ENCODE results near the gene FOXK1. TPM values are rescaled to one million over a fixed set of nuclear protein-coding genes. Genes with fewer than 3 reads are reported as not detected.
A peak's percentile ranks its signal among the peaks of the same experiment; 100 is the strongest.

The FOXK1 gene
- total and polyA plus RNA-seq, 2 of the 13 experiments (the other 11 are each of a cell fraction or from before 2014, with no cell fraction given): 4.6 to 8.8 TPM

DNA sequence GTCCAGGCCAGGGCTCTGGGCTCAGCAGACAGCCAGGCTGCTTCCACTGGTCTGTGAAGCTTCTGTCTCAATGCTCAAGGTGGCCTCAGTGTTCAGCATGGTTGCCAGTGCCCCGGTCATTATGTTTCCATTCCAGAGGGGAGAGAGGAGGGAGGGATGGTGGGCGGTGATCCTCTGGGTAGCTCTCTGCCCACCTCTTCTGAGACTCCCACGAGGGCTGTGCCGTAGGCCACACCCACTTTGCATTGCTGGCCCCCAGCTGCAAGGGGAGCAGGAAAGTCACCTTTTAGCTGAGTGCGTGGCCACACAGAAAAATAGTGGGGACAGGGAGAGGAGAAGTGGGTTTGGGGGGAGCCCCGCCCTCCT lies 42.5 kb downstream of the FOXK1 start:
- Histone ChIP-seq H3K27ac (ENCODE audit: extremely low read length, insufficient read depth, low read length) (peak overlapping the region; percentile 75), H2AFZ (ENCODE audit: low read length) (no peak overlapping the region), H3K9ac (ENCODE audit: insufficient read depth, low read depth, low read length) (peak overlapping the region; percentile 73), H3K4me1 (ENCODE audit: insufficient read depth, low read length) (peaks cover 28% of the 10 kb centered on the region), H3K79me2 (ENCODE audit: insufficient read depth, low read length) (peaks cover 72% of the 10 kb centered on the region), H3K4me2 (ENCODE audit: low read depth, low read length) (peak overlapping the region; percentile 95), H3K27me3 (ENCODE audit: control insufficient read depth in 1 of 2, insufficient read depth in 2 of 2, low read length in 2 of 2) (no peaks in the 10 kb centered on the region), H3K4me3 (replicated peaks in 1 of 3; ENCODE audit: insufficient read depth in 1 of 3, low read depth in 2 of 3, low read length in 3 of 3) (peak overlapping the region; percentile 65 to 74 (median 71)), H4K20me1 (ENCODE audit: insufficient read depth, low read length) (peaks cover 44% of the 10 kb centered on the region; the same call in 1 of the 2 replicates), H3K36me3 (replicated peaks in 1 of 2; ENCODE audit: control insufficient read depth in 1 of 2, insufficient read depth in 2 of 2, low read length in 2 of 2) (peaks cover 8 to 32% of the 10 kb centered on the region in 2 experiments; a peak in 4 of 5 replicates), H3K9me3 (ENCODE audit: low read length) (no peaks in the 10 kb centered on the region)
- POLR2A ChIA-PET: interaction anchor here (0.8 to 2.5 kb wide), 9 partner anchors 8 to 83 kb away, joined by 3 to 11 read pairs (median 5); partner anchors contain the start of gene AP5Z1
- BruUV-seq (replicated peaks): TSS peak; percentile 91
- DNase-seq (ENCODE audit: low spot score): peak; percentile 58
- ATAC-seq: peak; percentile 73
- intact Hi-C loops (cut with micrococcal nuclease; ENCODE audit: unreplicated experiment) (no loop called here), in situ Hi-C loops (cut with HindIII; ENCODE audit: extremely low pct_ligation_motif_present, low pct_unique_long_range_greater_than_20kb) (no loop called here)
- 0% methylated on average over 1 of the region's 6 CpGs for WGBS (ENCODE audit: low lambda C conversion rate)
- peak; percentile 57 for FAIRE-seq
- CTCF ChIA-PET (ENCODE audit: low intra/inter-chr PET ratio, low total read pairs): no interaction called here
- no peak for TF ChIP-seq ZNF383 (CRISPR knock-in tag; IDR thresholded peaks at IDR 0.05; ENCODE audit: borderline replicate concordance)
- TF ChIP-seq ZNF569 (CRISPR knock-in tag; IDR thresholded peaks at IDR 0.05; ENCODE audit: borderline replicate concordance): no peak
- TF ChIP-seq, protein P1, sequence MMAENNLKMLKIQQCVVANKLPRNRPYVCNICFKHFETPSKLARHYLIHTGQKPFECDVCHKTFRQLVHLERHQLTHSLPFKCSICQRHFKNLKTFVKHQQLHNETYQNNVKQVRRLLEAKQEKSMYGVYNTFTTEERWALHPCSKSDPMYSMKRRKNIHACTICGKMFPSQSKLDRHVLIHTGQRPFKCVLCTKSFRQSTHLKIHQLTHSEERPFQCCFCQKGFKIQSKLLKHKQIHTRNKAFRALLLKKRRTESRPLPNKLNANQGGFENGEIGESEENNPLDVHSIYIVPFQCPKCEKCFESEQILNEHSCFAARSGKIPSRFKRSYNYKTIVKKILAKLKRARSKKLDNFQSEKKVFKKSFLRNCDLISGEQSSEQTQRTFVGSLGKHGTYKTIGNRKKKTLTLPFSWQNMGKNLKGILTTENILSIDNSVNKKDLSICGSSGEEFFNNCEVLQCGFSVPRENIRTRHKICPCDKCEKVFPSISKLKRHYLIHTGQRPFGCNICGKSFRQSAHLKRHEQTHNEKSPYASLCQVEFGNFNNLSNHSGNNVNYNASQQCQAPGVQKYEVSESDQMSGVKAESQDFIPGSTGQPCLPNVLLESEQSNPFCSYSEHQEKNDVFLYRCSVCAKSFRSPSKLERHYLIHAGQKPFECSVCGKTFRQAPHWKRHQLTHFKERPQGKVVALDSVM (CRISPR knock-in tag; IDR thresholded peaks at IDR 0.05): no peak
- TF ChIP-seq, protein P2, sequence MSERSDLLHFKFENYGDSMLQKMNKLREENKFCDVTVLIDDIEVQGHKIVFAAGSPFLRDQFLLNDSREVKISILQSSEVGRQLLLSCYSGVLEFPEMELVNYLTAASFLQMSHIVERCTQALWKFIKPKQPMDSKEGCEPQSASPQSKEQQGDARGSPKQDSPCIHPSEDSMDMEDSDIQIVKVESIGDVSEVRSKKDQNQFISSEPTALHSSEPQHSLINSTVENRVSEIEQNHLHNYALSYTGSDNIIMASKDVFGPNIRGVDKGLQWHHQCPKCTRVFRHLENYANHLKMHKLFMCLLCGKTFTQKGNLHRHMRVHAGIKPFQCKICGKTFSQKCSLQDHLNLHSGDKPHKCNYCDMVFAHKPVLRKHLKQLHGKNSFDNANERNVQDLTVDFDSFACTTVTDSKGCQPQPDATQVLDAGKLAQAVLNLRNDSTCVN (CRISPR knock-in tag; IDR thresholded peaks at IDR 0.05; ENCODE audit: borderline replicate concordance): no peak
- no peak for TF ChIP-seq CREB1 (IDR thresholded peaks at IDR 0.05)
- no peak for TF ChIP-seq CREB1 (CRISPR knock-in tag; IDR thresholded peaks at IDR 0.05)
- TF ChIP-seq TARDBP (CRISPR knock-in tag; IDR thresholded peaks at IDR 0.05): no peak
- TF ChIP-seq, protein P3, sequence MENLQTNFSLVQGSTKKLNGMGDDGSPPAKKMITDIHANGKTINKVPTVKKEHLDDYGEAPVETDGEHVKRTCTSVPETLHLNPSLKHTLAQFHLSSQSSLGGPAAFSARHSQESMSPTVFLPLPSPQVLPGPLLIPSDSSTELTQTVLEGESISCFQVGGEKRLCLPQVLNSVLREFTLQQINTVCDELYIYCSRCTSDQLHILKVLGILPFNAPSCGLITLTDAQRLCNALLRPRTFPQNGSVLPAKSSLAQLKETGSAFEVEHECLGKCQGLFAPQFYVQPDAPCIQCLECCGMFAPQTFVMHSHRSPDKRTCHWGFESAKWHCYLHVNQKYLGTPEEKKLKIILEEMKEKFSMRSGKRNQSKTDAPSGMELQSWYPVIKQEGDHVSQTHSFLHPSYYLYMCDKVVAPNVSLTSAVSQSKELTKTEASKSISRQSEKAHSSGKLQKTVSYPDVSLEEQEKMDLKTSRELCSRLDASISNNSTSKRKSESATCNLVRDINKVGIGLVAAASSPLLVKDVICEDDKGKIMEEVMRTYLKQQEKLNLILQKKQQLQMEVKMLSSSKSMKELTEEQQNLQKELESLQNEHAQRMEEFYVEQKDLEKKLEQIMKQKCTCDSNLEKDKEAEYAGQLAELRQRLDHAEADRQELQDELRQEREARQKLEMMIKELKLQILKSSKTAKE (CRISPR knock-in tag; IDR thresholded peaks at IDR 0.05; ENCODE audit: borderline replicate concordance): no peak
- TF ChIP-seq NR2F2 (IDR thresholded peaks at IDR 0.05; ENCODE audit: borderline replicate concordance, low read depth): 0 out of 2 replicates have a peak, but pooled peaks have one; percentile 47
- TF ChIP-seq ZNF792 (CRISPR knock-in tag; IDR thresholded peaks at IDR 0.05): no peak
- TF ChIP-seq FOSL2 (CRISPR knock-in tag; IDR thresholded peaks at IDR 0.05): 0 out of 2 replicates have a peak, but pooled peaks have one; percentile 6
- TF ChIP-seq, protein P4, sequence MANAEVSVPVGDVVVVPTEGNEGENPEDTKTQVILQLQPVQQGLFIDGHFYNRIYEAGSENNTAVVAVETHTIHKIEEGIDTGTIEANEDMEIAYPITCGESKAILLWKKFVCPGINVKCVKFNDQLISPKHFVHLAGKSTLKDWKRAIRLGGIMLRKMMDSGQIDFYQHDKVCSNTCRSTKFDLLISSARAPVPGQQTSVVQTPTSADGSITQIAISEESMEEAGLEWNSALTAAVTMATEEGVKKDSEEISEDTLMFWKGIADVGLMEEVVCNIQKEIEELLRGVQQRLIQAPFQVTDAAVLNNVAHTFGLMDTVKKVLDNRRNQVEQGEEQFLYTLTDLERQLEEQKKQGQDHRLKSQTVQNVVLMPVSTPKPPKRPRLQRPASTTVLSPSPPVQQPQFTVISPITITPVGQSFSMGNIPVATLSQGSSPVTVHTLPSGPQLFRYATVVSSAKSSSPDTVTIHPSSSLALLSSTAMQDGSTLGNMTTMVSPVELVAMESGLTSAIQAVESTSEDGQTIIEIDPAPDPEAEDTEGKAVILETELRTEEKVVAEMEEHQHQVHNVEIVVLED (CRISPR knock-in tag; IDR thresholded peaks at IDR 0.05; ENCODE audit: borderline replicate concordance): no peak
- no peak for TF ChIP-seq HNRNPH1 (optimal IDR thresholded peaks at IDR 0.05; ENCODE audit: low read depth, low read length)
- TF ChIP-seq MED1 (CRISPR knock-in tag; IDR thresholded peaks at IDR 0.05): no peak
- TF ChIP-seq YY1 (IDR thresholded peaks at IDR 0.05; ENCODE audit: insufficient read depth, insufficient replicate concordance, low read depth, low read length): peak; percentile 66
- TF ChIP-seq, protein P5, sequence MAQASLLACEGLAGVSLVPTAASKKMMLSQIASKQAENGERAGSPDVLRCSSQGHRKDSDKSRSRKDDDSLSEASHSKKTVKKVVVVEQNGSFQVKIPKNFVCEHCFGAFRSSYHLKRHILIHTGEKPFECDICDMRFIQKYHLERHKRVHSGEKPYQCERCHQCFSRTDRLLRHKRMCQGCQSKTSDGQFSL (CRISPR knock-in tag; IDR thresholded peaks at IDR 0.05): no peak
- TF ChIP-seq SIN3A (IDR thresholded peaks at IDR 0.05; ENCODE audit: borderline replicate concordance, low read depth, low read length): peak; percentile 23; the same call in 1 of the 2 replicates

All from HepG2 (cell line).